CD4-positive, alpha-beta memory T cell (primary cell): Measurements from ENCODE around the gene LPO. TPM values are rescaled to one million over a fixed set of nuclear protein-coding genes. Genes with fewer than 3 reads are reported as not detected.

Source experiments
- CTCF ChIA-PET: fragments of 350-600 bp; sonication (Branson Sonifier 250); formaldehyde crosslinking; loops from one replicate; lab custom pipeline; 2021; ENCODE audit warnings: inconsistent platforms; ENCODE audit not compliant: partially characterized antibody; lab: Charles Lee
- POLR2A ChIA-PET: fragments of 350-600 bp; sonication (Branson Sonifier 250); formaldehyde crosslinking; loops from one replicate; lab custom pipeline; 2021; ENCODE audit not compliant: partially characterized antibody; lab: Charles Lee
- DNase-seq, 5 donors: peaks; one replicate each; pipeline versions ENCODE4 v3.0.0 to v3.0.0-alpha.2; 2020 to 2022; ENCODE audit warnings: mixed read lengths in 1 of 5
- H3K27ac ChIP-seq: one replicate; pipeline ENCODE4 v1.7.0; 2013; ENCODE audit warnings: low read depth, low read length
- H3K27me3 ChIP-seq: 2 replicates; pipeline ENCODE4 v1.7.0; 2013; ENCODE audit warnings: mild to moderate bottlenecking, low read length, moderate library complexity; ENCODE audit not compliant: insufficient read depth
- H3K36me3 ChIP-seq: 2 replicates; pipeline ENCODE4 v1.7.0; 2013; ENCODE audit warnings: mild to moderate bottlenecking, low read length, moderate library complexity; ENCODE audit not compliant: insufficient read depth
- H3K4me1 ChIP-seq: 2 replicates; pipeline ENCODE4 v1.7.0; 2013; ENCODE audit warnings: mild to moderate bottlenecking, low read length, moderate library complexity; ENCODE audit not compliant: insufficient read depth
- H3K4me3 ChIP-seq, 2 donors: one replicate each; pipeline ENCODE4 v1.7.0; 2013; ENCODE audit warnings: low read length in 2 of 2, mild to moderate bottlenecking in 1 of 2
- H3K9me3 ChIP-seq, 2 donors: one replicate each; pipeline ENCODE4 v1.7.0; 2013; ENCODE audit warnings: low read length in 2 of 2, control low read depth in 1 of 2; ENCODE audit not compliant: control insufficient read depth in 1 of 2
- H3K27ac Mint-ChIP-seq, 7 donors: one replicate each; pipeline ENCODE4 v1.8.0; 2020 to 2021; ENCODE audit warnings: mixed read lengths in 7 of 7, mild to moderate bottlenecking in 6 of 7, inconsistent platforms in 3 of 7, moderate library complexity in 3 of 7
- H3K27me3 Mint-ChIP-seq, 2 donors: one replicate each; pipeline ENCODE4 v1.8.0; 2020 to 2021; ENCODE audit warnings: mixed read lengths in 2 of 2
- H3K36me3 Mint-ChIP-seq, 2 donors: one replicate each; pipeline ENCODE4 v1.8.0; 2020 to 2021; ENCODE audit warnings: mixed read lengths in 2 of 2, inconsistent platforms in 1 of 2, mild to moderate bottlenecking in 1 of 2
- H3K4me1 Mint-ChIP-seq, 4 donors: one replicate each; pipeline ENCODE4 v1.8.0; 2020 to 2021; ENCODE audit warnings: mixed read lengths in 4 of 4, mild to moderate bottlenecking in 1 of 4
- H3K4me3 Mint-ChIP-seq, 8 donors: one replicate each; pipeline ENCODE4 v1.8.0; 2020 to 2021; ENCODE audit warnings: mixed read lengths in 8 of 8, mild to moderate bottlenecking in 7 of 8, moderate library complexity in 6 of 8, inconsistent platforms in 3 of 8
- H3K9me3 Mint-ChIP-seq, 8 donors: one replicate each; pipeline ENCODE4 v1.8.0; 2020 to 2021; ENCODE audit warnings: mixed read lengths in 8 of 8, mild to moderate bottlenecking in 5 of 8, inconsistent platforms in 3 of 8, moderate library complexity in 1 of 8
- intact Hi-C: fragments of 100-400 bp; cut with micrococcal nuclease; formaldehyde crosslinking; loops from one replicate; pipeline ENCODE4 v1.15.1; 2023
- polyA plus RNA-seq, 2 donors: library from polyadenylated mRNA; unstranded; fragments of 300-500 nt; fragmentation: Illumina TruSeq; gene quantifications; one replicate each; pipeline ENCODE4 v1.2.3, GENCODE V29; 2021
- total RNA-seq, 2 experiments: library from RNA; stranded (reverse); gene quantifications; one replicate each; pipeline ENCODE4 v1.2.3, GENCODE V29; 2021

Gene LPO
- total and polyA plus RNA-seq, 4 experiments from 2014 or later: not detected

GRCh38 chr17:58234512-58234911 is 3.9 kb upstream of the LPO start:
- no peaks in the 10 kb centered on the region for H3K4me1 ChIP-seq
- Mint-ChIP-seq H3K9me3 (no peaks in the 10 kb centered on the region), H3K4me1 (peaks cover 0 to 6% (median 0%) of the 10 kb centered on the region in 4 donors), H3K27ac (no peak overlapping the region), H3K36me3 (no peaks in the 10 kb centered on the region), H3K4me3 (no peak overlapping the region), H3K27me3 (peaks cover 15 to 32% of the 10 kb centered on the region in 2 donors)
- no peaks in the 10 kb centered on the region for H3K9me3 ChIP-seq
- ChIA-PET POLR2A (no interaction called here), CTCF (interaction anchor here (5.6 kb wide), 1 partner anchor 15 kb away, joined by 25 read pairs; no protein-coding TSS in a partner anchor)
- H3K36me3 ChIP-seq: no peaks in the 10 kb centered on the region
- no peak overlapping the region for H3K27ac ChIP-seq
- DNase-seq: no peak
- H3K4me3 ChIP-seq: no peak overlapping the region
- intact Hi-C loops: no loop called here
- H3K27me3 ChIP-seq: peaks cover 10% of the 10 kb centered on the region

- no peaks in the 10 kb centered on the region for H3K36me3 ChIP-seq
- peaks cover 21 to 34% of the 10 kb centered on the region in 2 donors for H3K27me3 Mint-ChIP-seq
- ChIA-PET CTCF (interaction anchor here (0.7 to 5.6 kb wide), 4 partner anchors 8 to 36 kb away, joined by 3 to 25 read pairs (median 4); no protein-coding TSS in a partner anchor), POLR2A (interaction anchor here (0.7 kb wide), 1 partner anchor 330 kb away, joined by 3 read pairs; no protein-coding TSS in a partner anchor)
- H3K9me3 ChIP-seq: no peaks in the 10 kb centered on the region
- peaks cover 0 to 6% (median 0%) of the 10 kb centered on the region in 4 donors for H3K4me1 Mint-ChIP-seq
- peaks cover 10% of the 10 kb centered on the region for H3K27me3 ChIP-seq
- no peak overlapping the region for H3K4me3 ChIP-seq
- H3K4me3 Mint-ChIP-seq: no peak overlapping the region
- no peak overlapping the region for H3K27ac ChIP-seq
- intact Hi-C loops: no loop called here
- no peaks in the 10 kb centered on the region for H3K9me3 Mint-ChIP-seq
- no peak overlapping the region for H3K27ac Mint-ChIP-seq
- no peaks in the 10 kb centered on the region for H3K4me1 ChIP-seq
- no peaks in the 10 kb centered on the region for H3K36me3 Mint-ChIP-seq
- no peak for DNase-seq
Measured at GRCh38 chr17:58235821-58236220, 2.6 kb upstream of the LPO start.

- Mint-ChIP-seq H3K27me3 (peaks cover 22 to 33% of the 10 kb centered on the region in 2 donors), H3K9me3 (no peaks in the 10 kb centered on the region), H3K4me1 (peaks cover 0 to 6% (median 0%) of the 10 kb centered on the region in 4 donors), H3K4me3 (no peak overlapping the region), H3K27ac (peak overlapping the region in 1 of 7 donors; percentile 24), H3K36me3 (no peaks in the 10 kb centered on the region)
- ChIA-PET CTCF (interaction anchor here (0.7 to 5.6 kb wide), 4 partner anchors 8 to 37 kb away, joined by 3 to 25 read pairs (median 4); no protein-coding TSS in a partner anchor), POLR2A (no interaction called here)
- Histone ChIP-seq H3K27me3 (peaks cover 10% of the 10 kb centered on the region), H3K27ac (no peak overlapping the region), H3K4me3 (no peak overlapping the region), H3K36me3 (no peaks in the 10 kb centered on the region), H3K9me3 (no peaks in the 10 kb centered on the region), H3K4me1 (no peaks in the 10 kb centered on the region)
- DNase-seq: no peak
- intact Hi-C loops: no loop called here
Measured at GRCh38 chr17:58236394-58236793, 2.0 kb upstream of the LPO start.

- no peaks in the 10 kb centered on the region for H3K9me3 Mint-ChIP-seq
- H3K27me3 Mint-ChIP-seq: peaks cover 29 to 39% of the 10 kb centered on the region in 2 donors
- CTCF ChIA-PET: interaction anchor here (5.6 kb wide), 1 partner anchor 10 kb away, joined by 25 read pairs; no protein-coding TSS in a partner anchor
- no peak overlapping the region for H3K4me3 ChIP-seq
- no peaks in the 10 kb centered on the region for H3K36me3 ChIP-seq
- no peak for DNase-seq
- no peaks in the 10 kb centered on the region for H3K9me3 ChIP-seq
- POLR2A ChIA-PET: no interaction called here
- peaks cover 9% of the 10 kb centered on the region for H3K27me3 ChIP-seq
- H3K27ac Mint-ChIP-seq: no peak overlapping the region
- intact Hi-C loops: no loop called here
- no peaks in the 10 kb centered on the region for H3K4me1 Mint-ChIP-seq
- no peak overlapping the region for H3K4me3 Mint-ChIP-seq
- no peaks in the 10 kb centered on the region for H3K36me3 Mint-ChIP-seq
- H3K4me1 ChIP-seq: no peaks in the 10 kb centered on the region
- no peak overlapping the region for H3K27ac ChIP-seq
Measured at GRCh38 chr17:58239987-58240386, 1.6 kb downstream of the LPO start.

- intact Hi-C loops: no loop called here
- POLR2A ChIA-PET: no interaction called here
- H3K9me3 Mint-ChIP-seq: no peaks in the 10 kb centered on the region
- peaks cover 19 to 28% of the 10 kb centered on the region in 2 donors for H3K27me3 Mint-ChIP-seq
- H3K4me3 Mint-ChIP-seq: no peak overlapping the region
- DNase-seq: no peak
- Histone ChIP-seq H3K27me3 (peaks cover 4% of the 10 kb centered on the region), H3K36me3 (no peaks in the 10 kb centered on the region), H3K4me1 (no peaks in the 10 kb centered on the region), H3K9me3 (no peaks in the 10 kb centered on the region), H3K27ac (no peak overlapping the region), H3K4me3 (no peak overlapping the region)
- CTCF ChIA-PET: interaction anchor here (0.7 to 1.5 kb wide), 2 partner anchors 9 to 17 kb away, joined by 3 to 4 read pairs; no protein-coding TSS in a partner anchor
- no peaks in the 10 kb centered on the region for H3K4me1 Mint-ChIP-seq
- H3K36me3 Mint-ChIP-seq: no peaks in the 10 kb centered on the region
- no peak overlapping the region for H3K27ac Mint-ChIP-seq
Measured at GRCh38 chr17:58242171-58242784, 3.9 kb downstream of the LPO start.

- POLR2A ChIA-PET: no interaction called here
- Histone ChIP-seq H3K4me1 (peaks cover 10% of the 10 kb centered on the region), H3K27me3 (no peaks in the 10 kb centered on the region), H3K27ac (no peak overlapping the region), H3K4me3 (no peak overlapping the region), H3K9me3 (no peaks in the 10 kb centered on the region), H3K36me3 (no peaks in the 10 kb centered on the region)
- no peak for DNase-seq
- intact Hi-C loops: no loop called here
- H3K27ac Mint-ChIP-seq: peak overlapping the region in 1 of 7 donors; percentile 19
- CTCF ChIA-PET: no interaction called here
- H3K4me1 Mint-ChIP-seq: peaks cover 1 to 7% (median 4%) of the 10 kb centered on the region in 4 donors
- H3K36me3 Mint-ChIP-seq: no peaks in the 10 kb centered on the region
- no peaks in the 10 kb centered on the region for H3K9me3 Mint-ChIP-seq
- H3K4me3 Mint-ChIP-seq: no peak overlapping the region
- H3K27me3 Mint-ChIP-seq: peaks cover 18% of the 10 kb centered on the region in 2 donors
Measured at GRCh38 chr17:58244963-58245362, 6.6 kb downstream of the LPO start.

- no peak overlapping the region for H3K27ac ChIP-seq
- Mint-ChIP-seq H3K4me3 (no peak overlapping the region), H3K27me3 (peaks cover 14 to 17% of the 10 kb centered on the region in 2 donors), H3K36me3 (no peaks in the 10 kb centered on the region), H3K9me3 (no peaks in the 10 kb centered on the region), H3K4me1 (peaks cover 3 to 9% (median 6%) of the 10 kb centered on the region in 4 donors), H3K27ac (no peak overlapping the region)
- intact Hi-C loops: no loop called here
- no peaks in the 10 kb centered on the region for H3K9me3 ChIP-seq
- no peaks in the 10 kb centered on the region for H3K36me3 ChIP-seq
- H3K27me3 ChIP-seq: no peaks in the 10 kb centered on the region
- H3K4me3 ChIP-seq: no peak overlapping the region
- DNase-seq: no peak
- CTCF ChIA-PET: no interaction called here
- peaks cover 11% of the 10 kb centered on the region for H3K4me1 ChIP-seq
- POLR2A ChIA-PET: no interaction called here
Measured at GRCh38 chr17:58245428-58246103, 7.2 kb downstream of the LPO start.
